Stomach smooth muscle (tissue), 2 donors: ENCODE results near the gene OR56A5.

ENCODE experiments used
- H3K27ac ChIP-seq: one replicate; pipeline ENCODE4 v1.7.0; 2013; ENCODE audit warnings: mild to moderate bottlenecking, low read length, inconsistent platforms
- H3K27me3 ChIP-seq, 2 donors: one replicate each; pipeline ENCODE4 v1.7.0; 2013; ENCODE audit warnings: low read length in 2 of 2; ENCODE audit not compliant: insufficient read depth in 2 of 2, control insufficient read depth in 1 of 2
- H3K36me3 ChIP-seq, 2 donors: one replicate each; pipeline ENCODE4 v1.7.0; 2013; ENCODE audit warnings: low read length in 2 of 2; ENCODE audit not compliant: control insufficient read depth in 2 of 2, insufficient read depth in 2 of 2
- H3K4me1 ChIP-seq: one replicate; pipeline ENCODE4 v1.7.0; 2013; ENCODE audit warnings: low read length; ENCODE audit not compliant: control insufficient read depth, insufficient read depth
- H3K4me3 ChIP-seq, 2 donors: one replicate each; pipeline ENCODE4 v1.7.0; 2013; ENCODE audit warnings: low read length in 2 of 2
- H3K9ac ChIP-seq, 2 donors: one replicate each; pipeline ENCODE4 v1.7.0; 2013; ENCODE audit warnings: low read length in 2 of 2, mild to moderate bottlenecking in 1 of 2
- H3K9me3 ChIP-seq, 2 donors: one replicate each; pipeline ENCODE4 v1.7.0; 2013; ENCODE audit warnings: low read length in 2 of 2; ENCODE audit not compliant: control insufficient read depth in 2 of 2
- donor health status: healthy.
- donor health status: Pancreatic carcinoma.

OR56A5 gene

GRCh38 chr11:5932671-5933070, 35.6 kb downstream of the OR56A5 start:
- Histone ChIP-seq H3K4me1 (no peaks in the 10 kb centered on the region), H3K36me3 (no peaks in the 10 kb centered on the region), H3K9ac (no peak overlapping the region), H3K27me3 (no peaks in the 10 kb centered on the region), H3K9me3 (peaks cover 0 to 16% of the 10 kb centered on the region in 2 donors), H3K27ac (no peak overlapping the region), H3K4me3 (no peak overlapping the region)

DNA sequence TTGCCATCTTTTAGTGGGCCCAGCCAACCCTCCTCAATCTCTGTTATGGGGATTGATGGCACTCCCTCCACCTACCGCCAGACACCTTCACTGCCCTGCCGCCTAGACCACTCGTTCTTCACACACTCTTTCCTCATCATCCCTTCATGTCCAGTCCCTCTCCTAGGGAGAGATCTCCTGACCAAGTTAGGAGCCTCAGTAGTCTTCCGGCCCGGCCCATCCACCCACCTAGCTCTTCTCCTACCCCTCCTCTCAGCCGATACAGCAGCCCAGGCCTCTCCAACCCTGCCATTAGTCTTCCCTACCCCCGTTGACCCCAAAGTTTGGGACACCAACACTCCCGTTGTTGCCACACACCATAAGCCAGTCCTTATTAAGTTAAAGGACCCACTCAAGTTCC, 37.2 kb downstream of the OR56A5 start:
- H3K4me1 ChIP-seq: no peaks in the 10 kb centered on the region
- H3K36me3 ChIP-seq: no peaks in the 10 kb centered on the region
- H3K9me3 ChIP-seq: peaks cover 0 to 13% of the 10 kb centered on the region in 2 donors
- H3K27me3 ChIP-seq: no peaks in the 10 kb centered on the region
- H3K27ac ChIP-seq: no peak overlapping the region
- no peak overlapping the region for H3K4me3 ChIP-seq
- no peak overlapping the region for H3K9ac ChIP-seq

GRCh38 chr11:5930614-5931013, 37.7 kb downstream of the OR56A5 start:
- H3K9me3 ChIP-seq: peaks cover 0 to 13% of the 10 kb centered on the region in 2 donors
- H3K9ac ChIP-seq: no peak overlapping the region
- H3K27me3 ChIP-seq: no peaks in the 10 kb centered on the region
- H3K4me1 ChIP-seq: no peaks in the 10 kb centered on the region
- no peak overlapping the region for H3K27ac ChIP-seq
- no peak overlapping the region for H3K4me3 ChIP-seq
- no peaks in the 10 kb centered on the region for H3K36me3 ChIP-seq

GRCh38 chr11:5929571-5930368, 38.5 kb downstream of the OR56A5 start:
- Histone ChIP-seq H3K4me1 (no peaks in the 10 kb centered on the region), H3K9ac (no peak overlapping the region), H3K4me3 (no peak overlapping the region), H3K27me3 (no peaks in the 10 kb centered on the region), H3K27ac (no peak overlapping the region), H3K9me3 (peaks cover 0 to 13% of the 10 kb centered on the region in 2 donors), H3K36me3 (no peaks in the 10 kb centered on the region)

DNA sequence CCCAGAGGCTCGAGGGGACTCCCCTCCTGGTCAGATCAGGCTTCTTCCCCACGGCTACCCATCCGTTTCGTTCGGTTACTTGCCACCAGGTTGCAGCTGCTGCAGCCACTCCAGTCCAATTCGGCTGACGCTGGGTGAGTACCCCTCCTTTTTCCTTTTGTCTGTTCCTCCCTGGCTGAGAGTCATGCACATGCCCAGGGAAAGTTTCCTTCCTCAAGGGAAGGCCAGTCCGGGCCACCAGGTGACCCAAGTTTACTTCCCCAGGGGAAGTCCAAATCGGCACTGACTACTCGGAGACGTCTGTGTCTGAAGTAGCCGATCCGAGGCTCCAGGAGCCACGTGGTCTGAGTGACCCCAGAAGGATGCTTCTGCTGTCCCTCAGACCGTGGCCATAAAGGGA, 39.5 kb downstream of the OR56A5 start:
- H3K27me3 ChIP-seq: no peaks in the 10 kb centered on the region
- no peaks in the 10 kb centered on the region for H3K36me3 ChIP-seq
- peaks cover 0 to 13% of the 10 kb centered on the region in 2 donors for H3K9me3 ChIP-seq

GRCh38 chr11:5928271-5928670, 40.0 kb downstream of the OR56A5 start:
- H3K4me1 ChIP-seq: no peaks in the 10 kb centered on the region

More for the DNA sequence above, 39.5 kb downstream of the OR56A5 start:
- H3K9ac ChIP-seq: no peak overlapping the region
- H3K4me1 ChIP-seq: no peaks in the 10 kb centered on the region
- H3K4me3 ChIP-seq: no peak overlapping the region
- H3K27ac ChIP-seq: no peak overlapping the region

GRCh38 chr11:5923794-5924193, 44.5 kb downstream of the OR56A5 start:
- H3K4me1 ChIP-seq: no peaks in the 10 kb centered on the region
- H3K9ac ChIP-seq: no peak overlapping the region
- H3K27me3 ChIP-seq: no peaks in the 10 kb centered on the region
- H3K4me3 ChIP-seq: no peak overlapping the region
- H3K36me3 ChIP-seq: no peaks in the 10 kb centered on the region
- H3K9me3 ChIP-seq: peaks cover 2 to 7% of the 10 kb centered on the region in 2 donors
- no peak overlapping the region for H3K27ac ChIP-seq

More at GRCh38 chr11:5928271-5928670, 40.0 kb downstream of the OR56A5 start:
- H3K27ac ChIP-seq: no peak overlapping the region
- H3K9ac ChIP-seq: no peak overlapping the region
- H3K36me3 ChIP-seq: no peaks in the 10 kb centered on the region
- H3K4me3 ChIP-seq: no peak overlapping the region
- no peaks in the 10 kb centered on the region for H3K27me3 ChIP-seq
- peaks cover 0 to 13% of the 10 kb centered on the region in 2 donors for H3K9me3 ChIP-seq

- no peak overlapping the region for H3K9ac ChIP-seq
- H3K27ac ChIP-seq: no peak overlapping the region
- no peaks in the 10 kb centered on the region for H3K4me1 ChIP-seq
- no peak overlapping the region for H3K4me3 ChIP-seq
- H3K36me3 ChIP-seq: no peaks in the 10 kb centered on the region
- peaks cover 2 to 7% of the 10 kb centered on the region in 2 donors for H3K9me3 ChIP-seq
- no peaks in the 10 kb centered on the region for H3K27me3 ChIP-seq
Observed at GRCh38 chr11:5923427-5923776, 44.9 kb downstream of the OR56A5 start.

DNA sequence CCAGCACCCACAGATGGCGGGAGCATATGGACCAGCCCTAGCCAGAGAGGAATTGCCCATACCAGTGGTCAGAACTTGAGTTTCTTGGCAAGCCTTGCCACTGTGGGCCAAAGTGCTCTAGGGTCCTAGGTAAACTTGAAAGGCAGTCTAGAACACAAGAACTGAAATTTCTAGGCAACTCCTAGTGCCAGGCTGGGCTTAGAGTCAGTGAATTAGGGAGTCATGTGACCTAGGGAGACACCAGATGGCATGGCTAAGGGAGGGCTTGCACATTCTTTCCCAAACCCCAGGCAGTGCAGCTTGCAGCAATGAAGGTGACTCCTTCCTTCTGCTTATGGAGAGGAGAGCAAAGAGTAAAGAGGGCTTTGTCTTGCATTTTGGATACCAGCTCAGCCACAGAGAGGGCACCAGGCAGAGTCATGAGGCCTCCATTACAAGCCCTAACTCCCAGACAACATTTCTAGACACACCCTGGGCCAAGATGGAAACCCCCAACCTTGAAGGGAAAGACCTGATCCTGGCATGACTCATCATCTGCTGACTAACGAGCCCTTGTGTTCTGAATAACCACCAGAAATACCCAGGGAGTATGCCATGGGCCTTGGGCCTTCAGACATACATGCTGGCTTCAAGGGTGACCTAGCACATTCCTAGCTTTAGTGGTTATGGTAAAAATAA, 45.4 kb downstream of the OR56A5 start:
- H3K27me3 ChIP-seq: no peaks in the 10 kb centered on the region
- H3K9ac ChIP-seq: no peak overlapping the region
- H3K4me3 ChIP-seq: no peak overlapping the region

More for the DNA sequence above, 45.4 kb downstream of the OR56A5 start:
- H3K27ac ChIP-seq: no peak overlapping the region
- H3K4me1 ChIP-seq: no peaks in the 10 kb centered on the region
- H3K9me3 ChIP-seq: peaks cover 2 to 7% of the 10 kb centered on the region in 2 donors
- H3K36me3 ChIP-seq: no peaks in the 10 kb centered on the region
